H1 (cell line): Measurements from ENCODE around the gene GPR176. TPM values are rescaled to one million over a fixed set of nuclear protein-coding genes. Genes with fewer than 3 reads are reported as not detected.

Experiments
- CTCF ChIA-PET: fragments of 300-600 bp; sonication (Branson Sonifier 250); formaldehyde crosslinking; loops from one replicate; lab custom pipeline; 2021; ENCODE audit not compliant: partially characterized antibody; lab: Charles Lee
- POLR2A ChIA-PET: fragments of 300-600 bp; sonication (Branson Sonifier 250); formaldehyde crosslinking; loops from one replicate; lab custom pipeline; 2021; ENCODE audit warnings: inconsistent platforms; ENCODE audit not compliant: partially characterized antibody; lab: Charles Lee
- DNase-seq, 2 experiments: peaks; one replicate each; pipeline versions ENCODE4 v3.0.0 to v3.0.0-alpha.2; 2010 to 2022; ENCODE audit warnings: low spot score in 2 of 2, low read depth in 1 of 2, mixed read lengths in 1 of 2
- FAIRE-seq: peaks from 2 replicates; lab custom pipeline; 2011; peaks lifted over from hg19 to GRCh38; lab: Jason Lieb, UNC
- H2AFZ ChIP-seq: 2 replicates; pipeline ENCODE4 v1.8.1; 2012; ENCODE audit warnings: low read length, inconsistent platforms
- H2AK5ac ChIP-seq: 2 replicates; pipeline ENCODE4 v1.6.1; 2013; ENCODE audit warnings: low read depth, low read length
- H2BK120ac ChIP-seq: replicated peaks from 2 replicates; pipeline ENCODE3; 2013; ENCODE audit warnings: low read depth, low read length, inconsistent platforms
- H2BK12ac ChIP-seq: 2 replicates; pipeline ENCODE4 v1.6.1; 2013; ENCODE audit warnings: low read depth, low read length
- H2BK15ac ChIP-seq: 2 replicates; pipeline ENCODE4 v1.6.1; 2013; ENCODE audit warnings: low read length
- H2BK20ac ChIP-seq: 2 replicates; pipeline ENCODE4 v1.6.1; 2013; ENCODE audit warnings: low read length
- H2BK5ac ChIP-seq: 2 replicates; pipeline ENCODE4 v1.6.1; 2013; ENCODE audit warnings: low read depth, low read length
- H3K14ac ChIP-seq: 2 replicates; pipeline ENCODE4 v1.6.1; 2013; ENCODE audit warnings: inconsistent platforms; ENCODE audit not compliant: insufficient read length
- H3K18ac ChIP-seq: 2 replicates; pipeline ENCODE4 v1.6.1; 2013; ENCODE audit warnings: low read length; ENCODE audit errors: extremely low read depth
- H3K23ac ChIP-seq: 2 replicates; pipeline ENCODE4 v1.6.1; 2013; ENCODE audit warnings: inconsistent platforms; ENCODE audit not compliant: insufficient read length
- H3K23me2 ChIP-seq: 2 replicates; pipeline ENCODE4 v1.6.1; 2013; ENCODE audit warnings: low read depth, low read length
- H3K27ac ChIP-seq: 2 replicates; pipeline ENCODE4 v1.6.1; 2011; ENCODE audit warnings: low read depth, low read length, inconsistent platforms
- H3K27me3 ChIP-seq, 4 experiments: replicated peaks in 1 of 4; 1 replicate in 1 of 4; 2 replicates in 3 of 4; pipeline versions ENCODE4 v1.6.1 to v1.8.1; 2011 to 2013; ENCODE audit warnings: low read length in 3 of 4, mild to moderate bottlenecking in 3 of 4, inconsistent platforms in 2 of 4, mixed read lengths in 2 of 4, moderate library complexity in 1 of 4; ENCODE audit not compliant: control insufficient read depth in 3 of 4, insufficient read depth in 3 of 4; ENCODE audit errors: extremely low read depth in 1 of 4
- H3K36me3 ChIP-seq, 4 experiments: 2 replicates each; pipeline versions ENCODE4 v1.6.1 to v1.8.1; 2011 to 2013; ENCODE audit warnings: mild to moderate bottlenecking in 4 of 4, low read length in 3 of 4, moderate library complexity in 2 of 4, control low read depth in 1 of 4, inconsistent platforms in 1 of 4; ENCODE audit not compliant: insufficient read depth in 4 of 4, control insufficient read depth in 2 of 4
- H3K4ac ChIP-seq: replicated peaks from 2 replicates; pipeline ENCODE3; 2013; ENCODE audit warnings: low read length, low read depth, mixed read lengths, inconsistent platforms; ENCODE audit not compliant: insufficient read length
- H3K4me1 ChIP-seq, 4 experiments: replicated peaks in 1 of 4; 1 replicate in 1 of 4; 2 replicates in 3 of 4; pipeline versions ENCODE4 v1.6.1 to v1.8.1; 2011 to 2013; ENCODE audit warnings: low read length in 3 of 4, inconsistent platforms in 2 of 4, mixed read lengths in 1 of 4; ENCODE audit not compliant: insufficient read depth in 4 of 4, control insufficient read depth in 3 of 4
- H3K4me2 ChIP-seq, 2 experiments: 2 replicates each; pipeline versions ENCODE4 v1.6.1 to v1.8.1; 2011 to 2013; ENCODE audit warnings: low read depth in 2 of 2, low read length in 2 of 2, control low read depth in 1 of 2, inconsistent platforms in 1 of 2, mild to moderate bottlenecking in 1 of 2; ENCODE audit not compliant: insufficient read depth in 1 of 2
- H3K4me3 ChIP-seq, 4 experiments: fragments of 200-600, 300-600 bp in 1 of 4; sonication (generic), shearing (Covaris generic), sonication (Bioruptor Twin) in 1 of 4; 2 replicates each; pipeline versions ENCODE4 v1.5.1 to v1.8.1; 2011 to 2016; ENCODE audit warnings: low read length in 4 of 4, low read depth in 3 of 4, control low read depth in 2 of 4, inconsistent platforms in 2 of 4, mild to moderate bottlenecking in 2 of 4, mixed read lengths in 1 of 4, moderate library complexity in 1 of 4; ENCODE audit not compliant: insufficient read depth in 2 of 4; ENCODE audit errors: extremely low read depth in 1 of 4
- H3K56ac ChIP-seq: replicated peaks from 2 replicates; pipeline ENCODE3; 2013; ENCODE audit warnings: low read depth, mild to moderate bottlenecking, mixed read lengths, low read length, inconsistent platforms; ENCODE audit not compliant: insufficient read length
- H3K79me1 ChIP-seq: 2 replicates; pipeline ENCODE4 v1.6.1; 2013; ENCODE audit warnings: low read depth, low read length, control low read depth
- H3K79me2 ChIP-seq, 2 experiments: 2 replicates each; pipeline versions ENCODE4 v1.6.1 to v1.8.1; 2012 to 2013; ENCODE audit warnings: low read length in 2 of 2, mild to moderate bottlenecking in 2 of 2, inconsistent platforms in 1 of 2; ENCODE audit not compliant: insufficient read depth in 2 of 2, control insufficient read depth in 1 of 2
- H3K9ac ChIP-seq, 4 experiments: replicated peaks in 1 of 4; 1 replicate in 1 of 4; 2 replicates in 3 of 4; pipeline versions ENCODE4 v1.6.1 to v1.8.1; 2011 to 2013; ENCODE audit warnings: low read depth in 3 of 4, low read length in 3 of 4, control low read depth in 2 of 4, mild to moderate bottlenecking in 2 of 4, moderate library complexity in 2 of 4, inconsistent platforms in 1 of 4; ENCODE audit errors: extremely low read depth in 1 of 4
- H3K9me3 ChIP-seq, 2 experiments: 2 replicates each; pipeline versions ENCODE4 v1.6.1 to v1.8.1; 2012 to 2013; ENCODE audit warnings: mild to moderate bottlenecking in 2 of 2, moderate library complexity in 2 of 2, control low read depth in 1 of 2, inconsistent platforms in 1 of 2, low read depth in 1 of 2, low read length in 1 of 2, mixed read lengths in 1 of 2; ENCODE audit not compliant: insufficient read depth in 2 of 2
- H4K20me1 ChIP-seq, 2 experiments: replicated peaks in 1 of 2; 2 replicates each; pipeline versions ENCODE3 to v1.8.1; 2011 to 2013; ENCODE audit warnings: inconsistent platforms in 2 of 2, low read length in 2 of 2, mild to moderate bottlenecking in 1 of 2; ENCODE audit not compliant: insufficient read depth in 2 of 2, control insufficient read depth in 1 of 2
- H4K5ac ChIP-seq: 2 replicates; pipeline ENCODE4 v1.6.1; 2013; ENCODE audit warnings: low read length, low read depth, mixed read lengths, inconsistent platforms; ENCODE audit not compliant: insufficient read length
- H4K8ac ChIP-seq: 2 replicates; pipeline ENCODE4 v1.8.0; 2013; ENCODE audit warnings: mild to moderate bottlenecking, moderate library complexity, low read length, inconsistent platforms; ENCODE audit not compliant: insufficient read depth; ENCODE audit errors: extremely low read depth
- H4K91ac ChIP-seq: replicated peaks from 2 replicates; pipeline ENCODE3; 2013; ENCODE audit warnings: low read length, mixed read lengths, inconsistent platforms; ENCODE audit not compliant: insufficient read length
- CTBP2 ChIP-seq: IDR thresholded peaks from 2 replicates; pipeline ENCODE4 v1.7.0; 2011; ENCODE audit warnings: borderline replicate concordance, mild to moderate bottlenecking, moderate library complexity, mixed read lengths, low read length; ENCODE audit not compliant: insufficient read depth, insufficient read length
- EZH2 ChIP-seq: fragments of 200-600 bp; sonication (generic); IDR thresholded peaks from 2 replicates; pipeline ENCODE4 v1.7.1; 2012; ENCODE audit warnings: low read depth, mild to moderate bottlenecking, moderate library complexity, low read length, inconsistent platforms; ENCODE audit not compliant: severe bottlenecking
- MAFK ChIP-seq: IDR thresholded peaks from 2 replicates; pipeline ENCODE4 v1.6.1; 2012; ENCODE audit warnings: low read depth, mild to moderate bottlenecking, improper control_type of control experiment, low read length
- POLR2AphosphoS5 ChIP-seq: IDR thresholded peaks from 2 replicates; pipeline ENCODE4 v1.6.1; 2011; ENCODE audit warnings: low read depth, low read length
- SP4 ChIP-seq: IDR thresholded peaks from 2 replicates; pipeline ENCODE4 v1.6.1; 2012; ENCODE audit warnings: low read length, inconsistent platforms
- SRF ChIP-seq: IDR thresholded peaks from 2 replicates; pipeline ENCODE4 v1.6.1; 2011; ENCODE audit warnings: mild to moderate bottlenecking, low read depth, low read length, moderate library complexity
- SUZ12 ChIP-seq: fragments of 200-600 bp; sonication (generic); IDR thresholded peaks from 2 replicates; pipeline ENCODE4 v1.6.1; 2012; ENCODE audit warnings: mild to moderate bottlenecking, inconsistent platforms, low read length, moderate library complexity, mixed read lengths
- WGBS, 2 experiments: shearing (Covaris generic) in 1 of 2; methylation state at CpG; one replicate each; pipeline versions ENCODE4 v1.1.6 to v1.1.7; 2013 to 2015; ENCODE audit warnings: low lambda C conversion rate in 2 of 2, mixed read lengths in 2 of 2, inconsistent platforms in 1 of 2, low coverage in 1 of 2, missing lambda C conversion rate in 1 of 2; ENCODE audit not compliant: insufficient replicate concordance in 2 of 2, insufficient coverage in 1 of 2, insufficient read length in 1 of 2; ENCODE audit errors: extremely low coverage in 1 of 2, missing lambda C conversion rate in 1 of 2; 5-methylcytosine and 5-hydroxymethylcytosine counted together
- polyA plus RNA-seq, 7 experiments: library from polyadenylated mRNA; depleted of rRNA in 3 of 7; stranded (reverse) in 5 of 7; unstranded in 2 of 7; fragments of >200 nt in 5 of 7; fragments of 200-250 nt in 2 of 7; gene quantifications; 1 replicate in 5 of 7; 2 replicates in 1 of 7; 4 replicates in 1 of 7; pipeline versions ENCODE4 v1.2.1 to v1.2.3, GENCODE V29; 2011 to 2013; ENCODE audit warnings: missing spikeins in 2 of 7, mixed read lengths in 2 of 7
- total RNA-seq: library from RNA; stranded (reverse); fragmentation: NEBNext Ultra II Directional; extraction: Animal tissue kit (Norgen Biotek cat#: 25700); gene quantifications from 2 replicates; pipeline ENCODE4 v1.2.1, GENCODE V29; 2021
- TF ChIP-seq, protein P1 (sequence below): IDR thresholded peaks from 2 replicates; pipeline ENCODE4 v1.6.1; 2011; ENCODE audit warnings: low read length, improper control_type of control experiment

The GPR176 gene
- total and polyA plus RNA-seq, 2 of the 8 experiments (the other 6 are each of a cell fraction or from before 2014, with no cell fraction given) = 190 to 281 TPM

GRCh38 chr15:39869858-39870515 lies 50.1 kb downstream of the GPR176 start:
- Histone ChIP-seq H2AFZ (no peak overlapping the region), H3K4me3 (no peak overlapping the region), H4K20me1 (peaks cover 19% of the 10 kb centered on the region in 2 experiments), H2BK12ac (no peak overlapping the region), H3K79me1 (peaks cover 14% of the 10 kb centered on the region; the same call in 1 of the 2 replicates), H2BK5ac (no peak overlapping the region), H3K4ac (no peak overlapping the region), H3K4me2 (no peak overlapping the region), H4K91ac (no peak overlapping the region), H3K9ac (no peak overlapping the region), H4K5ac (no peak overlapping the region), H3K14ac (no peak overlapping the region), H3K9me3 (no peaks in the 10 kb centered on the region), H2AK5ac (no peak overlapping the region), H3K23ac (no peak overlapping the region), H3K56ac (no peak overlapping the region), H3K79me2 (peaks cover 20 to 98% of the 10 kb centered on the region in 2 experiments; a peak in 3 of 4 replicates), H3K27ac (no peak overlapping the region), H3K23me2 (no peaks in the 10 kb centered on the region), H4K8ac (no peak overlapping the region), H2BK15ac (no peak overlapping the region), H3K18ac (no peak overlapping the region), H2BK120ac (no peak overlapping the region), H3K27me3 (no peaks in the 10 kb centered on the region), H3K36me3 (peaks cover 0 to 5% (median 2%) of the 10 kb centered on the region in 4 experiments; a peak in 2 of 8 replicates), H3K4me1 (peaks cover 0 to 9% (median 3%) of the 10 kb centered on the region in 4 experiments; a peak in 6 of 7 replicates), H2BK20ac (no peak overlapping the region)
- no peak for TF ChIP-seq POLR2AphosphoS5
- TF ChIP-seq MAFK = no peak
- TF ChIP-seq, protein P1, sequence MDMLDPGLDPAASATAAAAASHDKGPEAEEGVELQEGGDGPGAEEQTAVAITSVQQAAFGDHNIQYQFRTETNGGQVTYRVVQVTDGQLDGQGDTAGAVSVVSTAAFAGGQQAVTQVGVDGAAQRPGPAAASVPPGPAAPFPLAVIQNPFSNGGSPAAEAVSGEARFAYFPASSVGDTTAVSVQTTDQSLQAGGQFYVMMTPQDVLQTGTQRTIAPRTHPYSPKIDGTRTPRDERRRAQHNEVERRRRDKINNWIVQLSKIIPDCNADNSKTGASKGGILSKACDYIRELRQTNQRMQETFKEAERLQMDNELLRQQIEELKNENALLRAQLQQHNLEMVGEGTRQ = no peak
- TF ChIP-seq CTBP2 = no peak
- no peak for TF ChIP-seq SUZ12
- TF ChIP-seq SRF = peak; percentile 76
- TF ChIP-seq SP4 = no peak
- TF ChIP-seq EZH2 = no peak
- ChIA-PET CTCF (interaction anchor here (1.4 to 2.0 kb wide), 2 partner anchors 44 to 69 kb away, joined by 4 to 8 read pairs; no protein-coding TSS in a partner anchor), POLR2A (interaction anchor here (1.0 to 1.8 kb wide), 5 partner anchors 18 to 52 kb away, joined by 3 to 6 read pairs (median 4); partner anchors contain the start of gene GPR176)
- FAIRE-seq = peak; percentile 45
- 90% methylated on average over 4 of the region's 4 CpGs; no CpG with 5 or more reads in 1 of the 2 experiments for WGBS, 2 experiments
- no peak for DNase-seq
